ENCODE measurements around the gene RRP1B.
"Not testable (repeated sequence)": the region's sequence is repeated elsewhere in the genome, so short reads cannot be mapped to it uniquely, and the experiment has no call there.

The RRP1B gene

GRCh38 chr21:43613755-43614638 lies 45.4 kb upstream of the RRP1B start:
- Histone ChIP-seq H3K4me1 (ENCODE audit: low read length) (peaks cover 17% of the 10 kb centered on the region), H3K27ac (ENCODE audit: low read length) (no peak overlapping the region), H3K9me2 (replicated peaks; ENCODE audit: insufficient read depth, low read length) (no peaks in the 10 kb centered on the region), H3K4me2 (ENCODE audit: low read depth, low read length) (peak overlapping the region; percentile 40; the same call in 1 of the 2 replicates), H3K4me3 (ENCODE audit: low read length) (no peak overlapping the region), H3K9ac (ENCODE audit: low read length) (no peak overlapping the region), H2AFZ (ENCODE audit: low read length) (no peak overlapping the region), H3F3A (ENCODE audit: insufficient read depth, low read length) (peaks cover 17% of the 10 kb centered on the region), H3K36me3 (replicated peaks; ENCODE audit: insufficient read depth, low read length) (no peaks in the 10 kb centered on the region), H4K20me1 (ENCODE audit: insufficient read depth, low read length) (no peaks in the 10 kb centered on the region), H3K79me2 (ENCODE audit: low read length) (no peaks in the 10 kb centered on the region), H3K27me3 (replicated peaks; ENCODE audit: insufficient read depth, low read length) (no peaks in the 10 kb centered on the region), H3K9me3 (replicated peaks; ENCODE audit: insufficient read depth, low read length) (no peaks in the 10 kb centered on the region)
- TF ChIP-seq EZH2 (optimal IDR thresholded peaks at IDR 0.05; ENCODE audit: low read depth, low read length) (no peak), EZH2phosphoT487 (IDR thresholded peaks at IDR 0.05; ENCODE audit: low read length) (no peak), CTCF (IDR thresholded peaks at IDR 0.05; ENCODE audit: low read length) (no peak)
- DNase-seq: peak; percentile 58

- no peak overlapping the region for H2AFZ ChIP-seq (ENCODE audit: low read length)
- H3K4me1 ChIP-seq (ENCODE audit: low read length): peaks cover 17% of the 10 kb centered on the region
- no peaks in the 10 kb centered on the region for H3K9me2 ChIP-seq (replicated peaks; ENCODE audit: insufficient read depth, low read length)
- DNase-seq: no peak
- H3K9me3 ChIP-seq (replicated peaks; ENCODE audit: insufficient read depth, low read length): no peaks in the 10 kb centered on the region
- H3K4me3 ChIP-seq (ENCODE audit: low read length): no peak overlapping the region
- H3F3A ChIP-seq (ENCODE audit: insufficient read depth, low read length): peaks cover 17% of the 10 kb centered on the region
- no peak overlapping the region for H3K9ac ChIP-seq (ENCODE audit: low read length)
- no peak for TF ChIP-seq EZH2 (optimal IDR thresholded peaks at IDR 0.05; ENCODE audit: low read depth, low read length)
- no peak for TF ChIP-seq EZH2phosphoT487 (IDR thresholded peaks at IDR 0.05; ENCODE audit: low read length)
- TF ChIP-seq CTCF (IDR thresholded peaks at IDR 0.05; ENCODE audit: low read length): no peak
- H3K36me3 ChIP-seq (replicated peaks; ENCODE audit: insufficient read depth, low read length): no peaks in the 10 kb centered on the region
- H3K27me3 ChIP-seq (replicated peaks; ENCODE audit: insufficient read depth, low read length): no peaks in the 10 kb centered on the region
- H3K27ac ChIP-seq (ENCODE audit: low read length): no peak overlapping the region
- no peaks in the 10 kb centered on the region for H3K79me2 ChIP-seq (ENCODE audit: low read length)
- no peak overlapping the region for H3K4me2 ChIP-seq (ENCODE audit: low read depth, low read length)
- no peaks in the 10 kb centered on the region for H4K20me1 ChIP-seq (ENCODE audit: insufficient read depth, low read length)
Measured at GRCh38 chr21:43614839-43615238, 44.5 kb upstream of the RRP1B start.

GRCh38 chr21:43616861-43617260 lies 42.5 kb upstream of the RRP1B start:
- not testable (repeated sequence) for H3K79me2 ChIP-seq (ENCODE audit: low read length); H3K27ac ChIP-seq (ENCODE audit: low read length); H3K27me3 ChIP-seq (replicated peaks; ENCODE audit: insufficient read depth, low read length); H2AFZ ChIP-seq (ENCODE audit: low read length); H3K4me3 ChIP-seq (ENCODE audit: low read length); H3K9ac ChIP-seq (ENCODE audit: low read length); H3K9me3 ChIP-seq (replicated peaks; ENCODE audit: insufficient read depth, low read length); H3K4me2 ChIP-seq (ENCODE audit: low read depth, low read length); H4K20me1 ChIP-seq (ENCODE audit: insufficient read depth, low read length); DNase-seq; H3K9me2 ChIP-seq (replicated peaks; ENCODE audit: insufficient read depth, low read length); H3K36me3 ChIP-seq (replicated peaks; ENCODE audit: insufficient read depth, low read length)
- Histone ChIP-seq H3K4me1 (ENCODE audit: low read length) (peaks cover 23% of the 10 kb centered on the region), H3F3A (ENCODE audit: insufficient read depth, low read length) (peaks cover 17% of the 10 kb centered on the region)

- H3K79me2 ChIP-seq (ENCODE audit: low read length): no peaks in the 10 kb centered on the region
- no peak overlapping the region for H3K4me2 ChIP-seq (ENCODE audit: low read depth, low read length)
- no peak for DNase-seq
- H3K9me2 ChIP-seq (replicated peaks; ENCODE audit: insufficient read depth, low read length): no peaks in the 10 kb centered on the region
- H3K4me3 ChIP-seq (ENCODE audit: low read length): no peak overlapping the region
- H3K9me3 ChIP-seq (replicated peaks; ENCODE audit: insufficient read depth, low read length): no peaks in the 10 kb centered on the region
- H4K20me1 ChIP-seq (ENCODE audit: insufficient read depth, low read length): no peaks in the 10 kb centered on the region
- no peaks in the 10 kb centered on the region for H3K36me3 ChIP-seq (replicated peaks; ENCODE audit: insufficient read depth, low read length)
- no peaks in the 10 kb centered on the region for H3K27me3 ChIP-seq (replicated peaks; ENCODE audit: insufficient read depth, low read length)
- no peaks in the 10 kb centered on the region for H3F3A ChIP-seq (ENCODE audit: insufficient read depth, low read length)
- TF ChIP-seq EZH2phosphoT487 (IDR thresholded peaks at IDR 0.05; ENCODE audit: low read length) (no peak), CTCF (IDR thresholded peaks at IDR 0.05; ENCODE audit: low read length) (no peak)
- H2AFZ ChIP-seq (ENCODE audit: low read length): no peak overlapping the region
- no peak overlapping the region for H3K27ac ChIP-seq (ENCODE audit: low read length)
- peaks cover 7% of the 10 kb centered on the region for H3K4me1 ChIP-seq (ENCODE audit: low read length)
- no peak overlapping the region for H3K9ac ChIP-seq (ENCODE audit: low read length)
Measured at GRCh38 chr21:43618940-43619339, 40.4 kb upstream of the RRP1B start.
